Testis (tissue), 2 donors: ENCODE measurements around the gene IRF8.

Experiments
- POLR2A ChIP-seq: fragments of 450-650 bp; IDR thresholded peaks from one replicate; pipeline ENCODE4 v1.6.1; 2017; ENCODE audit warnings: antibody characterized with exemption, mild to moderate bottlenecking, moderate library complexity
- TF ChIP-seq, protein P1 (sequence below), 3 experiments: fragments of 450-650 bp in 2 of 3; fragments of 200-600 bp in 1 of 3; sonication (generic) in 1 of 3; IDR thresholded peaks; one replicate each; pipeline ENCODE4 v1.5.1; 2016 to 2019; ENCODE audit warnings: antibody characterized with exemption in 3 of 3, mild to moderate bottlenecking in 2 of 3, moderate library complexity in 1 of 3

GRCh38 chr16:85955566-85955965 lies 56.6 kb downstream of the IRF8 start:
- TF ChIP-seq, protein P1, sequence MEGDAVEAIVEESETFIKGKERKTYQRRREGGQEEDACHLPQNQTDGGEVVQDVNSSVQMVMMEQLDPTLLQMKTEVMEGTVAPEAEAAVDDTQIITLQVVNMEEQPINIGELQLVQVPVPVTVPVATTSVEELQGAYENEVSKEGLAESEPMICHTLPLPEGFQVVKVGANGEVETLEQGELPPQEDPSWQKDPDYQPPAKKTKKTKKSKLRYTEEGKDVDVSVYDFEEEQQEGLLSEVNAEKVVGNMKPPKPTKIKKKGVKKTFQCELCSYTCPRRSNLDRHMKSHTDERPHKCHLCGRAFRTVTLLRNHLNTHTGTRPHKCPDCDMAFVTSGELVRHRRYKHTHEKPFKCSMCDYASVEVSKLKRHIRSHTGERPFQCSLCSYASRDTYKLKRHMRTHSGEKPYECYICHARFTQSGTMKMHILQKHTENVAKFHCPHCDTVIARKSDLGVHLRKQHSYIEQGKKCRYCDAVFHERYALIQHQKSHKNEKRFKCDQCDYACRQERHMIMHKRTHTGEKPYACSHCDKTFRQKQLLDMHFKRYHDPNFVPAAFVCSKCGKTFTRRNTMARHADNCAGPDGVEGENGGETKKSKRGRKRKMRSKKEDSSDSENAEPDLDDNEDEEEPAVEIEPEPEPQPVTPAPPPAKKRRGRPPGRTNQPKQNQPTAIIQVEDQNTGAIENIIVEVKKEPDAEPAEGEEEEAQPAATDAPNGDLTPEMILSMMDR (IDR thresholded peaks at IDR 0.05), result no peak
- TF ChIP-seq POLR2A, result no peak
